ENCODE measurements around the gene KCNIP4. TPM values are rescaled to one million over a fixed set of nuclear protein-coding genes. Genes with fewer than 3 reads are reported as not detected.

The KCNIP4 gene
- total and polyA plus RNA-seq, 2 donors from 2014 or later: 9.8 to 43.9 TPM

- Histone ChIP-seq H3K36me3 (ENCODE audit: control insufficient read depth in 2 of 3, insufficient read depth in 3 of 3, low read length in 3 of 3) (no peaks in the 10 kb centered on the region), H3K27me3 (ENCODE audit: control insufficient read depth, insufficient read depth, low read length) (no peaks in the 10 kb centered on the region), H3K27ac (ENCODE audit: low read depth in 2 of 2, low read length in 2 of 2) (no peak overlapping the region), H3K9ac (ENCODE audit: low read length in 3 of 3) (no peak overlapping the region), H3K4me3 (ENCODE audit: low read length in 3 of 3) (no peak overlapping the region), H3K4me1 (ENCODE audit: control insufficient read depth in 2 of 3, insufficient read depth in 2 of 3, low read depth in 1 of 3, low read length in 3 of 3) (no peaks in the 10 kb centered on the region), H3K9me3 (ENCODE audit: control insufficient read depth in 2 of 3, insufficient read depth in 1 of 3, low read length in 3 of 3) (peaks cover 0 to 2% (median 0%) of the 10 kb centered on the region in 3 donors)
- peak; percentile 71 for TF ChIP-seq CTCF (IDR thresholded peaks at IDR 0.05; ENCODE audit: borderline replicate concordance, extremely low read depth, insufficient read depth)
- intact Hi-C loops (cut with DNase I): loop anchor here (5.0 kb wide), 1 partner anchor 256 kb away; no protein-coding TSS in a partner anchor
- FAIRE-seq (peak; percentile 98), DNase-seq (peak in 2 of 5 donors; percentile 66 to 80)
Measured at GRCh38 chr4:21768349-21769310, 179.9 kb downstream of the KCNIP4 start.

- TF ChIP-seq CTCF (IDR thresholded peaks at IDR 0.05; ENCODE audit: borderline replicate concordance, extremely low read depth, insufficient read depth): peak; percentile 89
- Histone ChIP-seq H3K4me3 (ENCODE audit: low read length in 3 of 3) (no peak overlapping the region), H3K4me1 (ENCODE audit: control insufficient read depth in 2 of 3, insufficient read depth in 2 of 3, low read depth in 1 of 3, low read length in 3 of 3) (no peaks in the 10 kb centered on the region), H3K36me3 (ENCODE audit: control insufficient read depth in 2 of 3, insufficient read depth in 3 of 3, low read length in 3 of 3) (no peaks in the 10 kb centered on the region), H3K27ac (ENCODE audit: low read depth in 2 of 2, low read length in 2 of 2) (no peak overlapping the region), H3K27me3 (ENCODE audit: control insufficient read depth, insufficient read depth, low read length) (no peaks in the 10 kb centered on the region), H3K9ac (ENCODE audit: low read length in 3 of 3) (no peak overlapping the region), H3K9me3 (ENCODE audit: control insufficient read depth in 2 of 3, insufficient read depth in 1 of 3, low read length in 3 of 3) (peaks cover 0 to under 1% (median 0%) of the 10 kb centered on the region in 3 donors)
- intact Hi-C loops (cut with DNase I): loop anchor here (5.0 kb wide), 1 partner anchor 254 kb away; no protein-coding TSS in a partner anchor
- DNase-seq (peak in 4 of 5 donors; percentile 55 to 79 (median 70)), FAIRE-seq (peak; percentile 50)
Measured at GRCh38 chr4:21765810-21766407, 182.7 kb downstream of the KCNIP4 start.

GRCh38 chr4:21763855-21764254 is 184.7 kb downstream of the KCNIP4 start:
- Histone ChIP-seq H3K9me3 (ENCODE audit: control insufficient read depth in 2 of 3, insufficient read depth in 1 of 3, low read length in 3 of 3) (no peaks in the 10 kb centered on the region), H3K9ac (ENCODE audit: low read length in 3 of 3) (no peak overlapping the region), H3K27me3 (ENCODE audit: control insufficient read depth, insufficient read depth, low read length) (no peaks in the 10 kb centered on the region), H3K4me1 (ENCODE audit: control insufficient read depth in 2 of 3, insufficient read depth in 2 of 3, low read depth in 1 of 3, low read length in 3 of 3) (no peaks in the 10 kb centered on the region), H3K36me3 (ENCODE audit: control insufficient read depth in 2 of 3, insufficient read depth in 3 of 3, low read length in 3 of 3) (no peaks in the 10 kb centered on the region), H3K27ac (ENCODE audit: low read depth in 2 of 2, low read length in 2 of 2) (no peak overlapping the region), H3K4me3 (ENCODE audit: low read length in 3 of 3) (no peak overlapping the region)
- DNase-seq: no peak
- no peak for FAIRE-seq
- intact Hi-C loops (cut with DNase I): no loop called here
- no peak for TF ChIP-seq CTCF (IDR thresholded peaks at IDR 0.05; ENCODE audit: borderline replicate concordance, extremely low read depth, insufficient read depth)

All from kidney (tissue), 14 donors.